ENCODE data around the gene EEFSEC.

GRCh38 chr3:128328546-128329458 lies 175.5 kb downstream of the EEFSEC start:
- TF ChIP-seq, protein P1, sequence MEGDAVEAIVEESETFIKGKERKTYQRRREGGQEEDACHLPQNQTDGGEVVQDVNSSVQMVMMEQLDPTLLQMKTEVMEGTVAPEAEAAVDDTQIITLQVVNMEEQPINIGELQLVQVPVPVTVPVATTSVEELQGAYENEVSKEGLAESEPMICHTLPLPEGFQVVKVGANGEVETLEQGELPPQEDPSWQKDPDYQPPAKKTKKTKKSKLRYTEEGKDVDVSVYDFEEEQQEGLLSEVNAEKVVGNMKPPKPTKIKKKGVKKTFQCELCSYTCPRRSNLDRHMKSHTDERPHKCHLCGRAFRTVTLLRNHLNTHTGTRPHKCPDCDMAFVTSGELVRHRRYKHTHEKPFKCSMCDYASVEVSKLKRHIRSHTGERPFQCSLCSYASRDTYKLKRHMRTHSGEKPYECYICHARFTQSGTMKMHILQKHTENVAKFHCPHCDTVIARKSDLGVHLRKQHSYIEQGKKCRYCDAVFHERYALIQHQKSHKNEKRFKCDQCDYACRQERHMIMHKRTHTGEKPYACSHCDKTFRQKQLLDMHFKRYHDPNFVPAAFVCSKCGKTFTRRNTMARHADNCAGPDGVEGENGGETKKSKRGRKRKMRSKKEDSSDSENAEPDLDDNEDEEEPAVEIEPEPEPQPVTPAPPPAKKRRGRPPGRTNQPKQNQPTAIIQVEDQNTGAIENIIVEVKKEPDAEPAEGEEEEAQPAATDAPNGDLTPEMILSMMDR (IDR thresholded peaks at IDR 0.05), result no peak
- no peak for TF ChIP-seq POLR2A (IDR thresholded peaks at IDR 0.05)

All from esophagus squamous epithelium (tissue), 4 donors.